Fibroblast of skin of back (primary cell): ENCODE measurements around the gene NRXN2.

Experiments used
- DNase-seq: peaks from one replicate; pipeline ENCODE4 v3.0.0-alpha.2; 2013

The NRXN2 gene

GRCh38 chr11:64759131-64759721 is 36.2 kb upstream of the NRXN2 start:
- no peak for DNase-seq

GRCh38 chr11:64758330-64759079 is 35.5 kb upstream of the NRXN2 start:
- DNase-seq: no peak

DNA sequence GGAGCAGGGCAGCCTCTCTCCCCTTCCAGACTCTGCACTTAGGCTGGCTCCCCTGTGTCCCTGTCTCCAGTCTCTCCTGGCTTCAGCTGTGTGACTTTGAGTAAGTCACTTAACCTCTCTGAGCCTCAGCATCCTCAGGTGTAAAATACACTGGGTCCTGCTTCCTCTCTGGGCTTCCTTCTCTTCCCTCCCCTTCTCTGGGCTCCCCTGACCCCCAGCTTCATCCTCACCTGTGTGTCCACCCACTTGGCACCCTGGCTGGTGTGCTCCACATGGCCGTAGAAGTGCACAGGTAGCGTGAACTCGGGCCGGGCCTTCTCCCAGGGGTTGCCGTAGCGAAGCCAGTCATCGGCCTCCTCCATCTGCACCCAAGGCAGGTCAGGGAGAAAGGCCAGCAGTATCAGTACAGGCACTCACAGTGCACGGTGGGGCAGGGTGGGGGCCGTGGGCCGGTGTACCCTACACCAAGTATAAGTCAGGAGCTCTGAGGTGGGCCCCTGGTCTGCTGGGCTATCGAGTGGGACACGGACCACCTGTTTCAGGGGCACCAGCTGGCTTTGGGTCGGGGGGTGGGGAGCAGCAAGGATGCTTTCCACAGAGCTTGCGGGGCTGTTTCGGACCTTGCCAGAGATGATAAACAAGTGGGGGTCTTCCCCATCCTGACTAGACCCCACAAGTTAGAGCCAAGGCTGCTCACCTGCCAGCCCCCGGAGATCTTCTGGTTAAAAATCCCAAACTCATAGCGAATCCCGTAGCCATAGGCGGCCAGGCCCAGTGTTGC is 34.7 kb upstream of the NRXN2 start:
- no peak for DNase-seq

GRCh38 chr11:64755681-64756361 is 32.8 kb upstream of the NRXN2 start:
- DNase-seq: no peak

DNA sequence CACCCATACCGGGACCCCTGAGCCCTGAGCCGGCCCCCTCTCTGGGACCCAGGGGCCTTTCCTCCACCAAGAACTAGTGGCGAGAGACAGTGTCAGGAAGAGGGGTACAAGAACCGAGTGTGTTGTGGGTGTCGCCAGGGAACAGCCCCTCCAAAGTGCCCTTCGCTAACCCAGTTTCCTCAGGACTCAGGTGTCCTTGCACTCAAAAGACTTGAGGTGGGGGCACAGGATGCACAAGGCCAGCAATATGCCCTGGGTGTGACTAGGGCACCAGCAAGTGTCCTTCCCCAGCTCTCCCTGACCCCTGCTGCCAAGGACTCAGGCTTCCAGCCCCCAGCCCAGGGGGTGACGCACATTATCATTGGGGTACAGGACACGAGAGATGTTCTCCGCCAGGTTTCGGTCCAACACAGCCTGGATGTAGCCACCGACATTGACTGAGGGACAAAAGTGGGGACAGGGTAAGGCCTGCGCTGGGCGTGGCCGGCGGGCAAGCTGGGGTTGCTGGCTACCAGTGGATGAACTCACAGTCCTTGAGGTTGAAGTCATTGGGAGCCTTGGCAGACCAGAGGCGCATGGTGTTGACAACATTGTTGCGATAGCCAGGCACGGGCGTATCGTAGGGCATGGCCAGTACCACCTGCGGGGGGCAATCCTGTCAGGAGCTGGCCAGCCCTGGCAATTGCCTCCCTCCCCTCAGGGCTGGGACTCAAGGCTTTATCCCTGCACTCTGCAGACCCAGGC is 32.1 kb upstream of the NRXN2 start:
- DNase-seq: no peak

GRCh38 chr11:64754124-64754918 is 31.3 kb upstream of the NRXN2 start:
- no peak for DNase-seq

DNA sequence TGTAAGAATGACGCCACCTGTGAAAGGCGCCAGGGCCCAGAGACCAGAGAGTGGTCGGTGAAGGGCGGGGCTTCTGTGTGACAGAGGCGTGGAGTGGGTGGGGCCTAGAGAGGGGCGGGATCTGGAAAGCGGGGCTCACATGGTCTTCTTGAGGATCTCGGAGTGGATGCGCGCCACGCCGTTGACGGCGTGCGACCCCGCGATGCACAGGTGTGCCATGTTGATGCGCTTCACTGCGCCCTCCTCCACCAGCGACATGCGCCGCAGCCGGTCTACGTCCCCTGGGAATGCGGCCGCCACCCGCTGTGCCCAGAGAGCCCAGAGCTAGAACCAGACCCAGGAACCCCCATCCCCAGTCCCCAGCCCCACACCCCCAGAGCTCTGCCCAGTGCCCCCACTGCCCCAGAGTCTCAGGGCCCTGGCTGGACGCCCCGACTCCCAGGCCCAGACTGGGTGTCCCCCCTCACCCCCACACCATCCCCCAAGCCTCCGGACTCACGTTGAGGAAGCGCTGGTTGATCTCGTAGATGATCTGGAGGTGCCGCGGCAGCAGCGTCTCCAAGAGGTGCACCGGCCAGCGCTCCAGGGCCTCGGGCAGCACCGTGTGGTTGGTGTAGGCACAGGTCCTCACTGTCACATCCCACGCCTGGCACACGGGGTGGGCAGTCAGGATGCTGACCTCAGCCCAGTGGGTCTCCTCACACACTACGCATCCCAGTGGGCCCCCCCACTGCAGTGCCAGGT is 30.6 kb upstream of the NRXN2 start:
- no peak for DNase-seq

DNA sequence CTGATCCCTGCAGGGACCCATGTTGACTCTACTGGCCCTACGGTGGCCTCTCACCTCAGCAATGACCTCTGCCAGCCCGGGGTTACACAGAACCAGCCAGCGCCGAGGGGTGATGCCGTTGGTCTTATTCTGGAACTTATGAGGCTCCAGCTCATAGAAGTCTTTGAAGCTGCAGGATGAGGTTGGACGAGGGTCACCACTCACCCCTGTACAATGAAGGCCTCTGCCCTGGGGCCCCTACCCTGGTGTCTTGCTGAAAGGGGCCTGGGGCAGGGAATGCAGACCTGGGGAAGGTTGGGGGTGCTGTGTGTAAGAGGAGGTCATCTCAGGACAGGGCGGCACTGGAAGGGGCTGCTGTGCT is 30.0 kb upstream of the NRXN2 start:
- DNase-seq: no peak

GRCh38 chr11:64752175-64752970 is 29.4 kb upstream of the NRXN2 start:
- no peak for DNase-seq

- DNase-seq: no peak
Measured at GRCh38 chr11:64751580-64751979, 28.6 kb upstream of the NRXN2 start.

GRCh38 chr11:64751136-64751535 is 28.1 kb upstream of the NRXN2 start:
- no peak for DNase-seq

- no peak for DNase-seq
Measured at GRCh38 chr11:64750361-64751054, 27.5 kb upstream of the NRXN2 start.

GRCh38 chr11:64747961-64748665 is 25.1 kb upstream of the NRXN2 start:
- peak; percentile 85 for DNase-seq

DNA sequence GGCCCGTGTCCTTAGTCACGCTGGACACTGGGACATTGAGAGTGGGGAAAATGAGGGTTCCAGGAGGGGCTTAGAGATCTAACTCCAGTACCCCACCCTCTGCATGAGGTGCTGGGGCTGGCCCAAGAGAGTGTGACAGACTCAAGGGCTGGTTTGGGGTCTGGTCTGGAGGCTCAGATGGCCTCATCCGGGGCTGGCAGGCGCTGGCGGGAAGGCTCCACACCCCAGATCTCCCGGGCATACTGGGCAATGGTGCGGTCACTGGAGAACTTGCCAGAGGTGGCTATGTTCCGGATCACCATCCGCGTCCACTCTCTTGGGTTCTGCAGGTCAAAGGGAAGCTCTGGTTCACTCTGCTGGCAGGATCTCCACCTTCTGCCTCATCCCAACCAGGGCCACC is 23.5 kb upstream of the NRXN2 start:
- no peak for DNase-seq

DNA sequence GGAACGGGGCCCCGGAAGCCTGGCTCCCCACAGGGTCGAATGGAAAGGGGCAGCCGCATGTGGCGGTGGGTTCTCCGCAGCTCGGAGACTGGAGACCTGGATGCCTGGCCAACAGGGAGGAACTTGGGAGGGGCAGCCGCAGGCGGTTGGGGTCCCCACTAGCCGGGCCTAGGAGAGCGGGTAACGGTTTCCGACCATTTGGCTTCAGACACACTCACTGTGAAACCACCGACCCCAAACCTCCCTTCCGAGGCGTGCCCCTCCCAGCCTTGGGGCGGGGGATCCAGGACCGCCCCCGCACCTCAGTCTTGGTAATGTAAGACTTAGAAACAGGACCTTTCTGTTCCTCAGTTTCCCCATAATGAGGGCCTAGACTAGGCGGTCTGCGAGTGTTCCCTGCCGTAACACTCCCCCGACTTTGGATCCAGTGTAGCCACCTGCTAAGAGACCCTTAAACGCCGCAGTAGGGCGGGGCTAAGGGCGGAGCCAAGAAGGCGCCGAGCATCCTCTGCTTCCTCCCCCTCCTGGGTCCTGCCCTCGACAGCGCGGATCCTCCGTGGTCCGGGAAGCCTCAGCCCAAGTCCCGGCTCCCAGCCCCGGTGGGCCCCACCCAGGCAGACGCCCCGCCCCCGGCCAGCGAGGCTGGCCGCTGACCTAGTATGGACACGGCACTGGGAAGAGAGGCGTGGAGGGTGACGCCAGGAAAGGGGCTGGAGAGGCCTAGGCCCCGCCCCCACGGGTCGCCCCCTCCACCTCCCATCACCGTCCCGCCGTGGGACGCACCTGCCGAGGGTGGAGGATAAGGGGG is 22.7 kb upstream of the NRXN2 start:
- peak; percentile 59 for DNase-seq

- no peak for DNase-seq
Measured at GRCh38 chr11:64745189-64745520, 22.2 kb upstream of the NRXN2 start.

- no peak for DNase-seq
Measured at GRCh38 chr11:64744544-64745188, 21.7 kb upstream of the NRXN2 start.
